MV-4-11 (cell line): ENCODE data around the gene H2AZ2.
"Not testable (repeated sequence)": the region's sequence is repeated elsewhere in the genome, so short reads cannot be mapped to it uniquely, and the experiment has no call there.

ENCODE experiments used
- DNase-seq: peaks from one replicate; lab custom pipeline; 2025; lab: John Stamatoyannopoulos, UW

Gene H2AZ2

GRCh38 chr7:44870780-44871179 is 22.9 kb upstream of the H2AZ2 start:
- DNase-seq, result not testable (repeated sequence)

- not testable (repeated sequence) for DNase-seq
Measured at GRCh38 chr7:44870336-44870735, 22.4 kb upstream of the H2AZ2 start.

DNA sequence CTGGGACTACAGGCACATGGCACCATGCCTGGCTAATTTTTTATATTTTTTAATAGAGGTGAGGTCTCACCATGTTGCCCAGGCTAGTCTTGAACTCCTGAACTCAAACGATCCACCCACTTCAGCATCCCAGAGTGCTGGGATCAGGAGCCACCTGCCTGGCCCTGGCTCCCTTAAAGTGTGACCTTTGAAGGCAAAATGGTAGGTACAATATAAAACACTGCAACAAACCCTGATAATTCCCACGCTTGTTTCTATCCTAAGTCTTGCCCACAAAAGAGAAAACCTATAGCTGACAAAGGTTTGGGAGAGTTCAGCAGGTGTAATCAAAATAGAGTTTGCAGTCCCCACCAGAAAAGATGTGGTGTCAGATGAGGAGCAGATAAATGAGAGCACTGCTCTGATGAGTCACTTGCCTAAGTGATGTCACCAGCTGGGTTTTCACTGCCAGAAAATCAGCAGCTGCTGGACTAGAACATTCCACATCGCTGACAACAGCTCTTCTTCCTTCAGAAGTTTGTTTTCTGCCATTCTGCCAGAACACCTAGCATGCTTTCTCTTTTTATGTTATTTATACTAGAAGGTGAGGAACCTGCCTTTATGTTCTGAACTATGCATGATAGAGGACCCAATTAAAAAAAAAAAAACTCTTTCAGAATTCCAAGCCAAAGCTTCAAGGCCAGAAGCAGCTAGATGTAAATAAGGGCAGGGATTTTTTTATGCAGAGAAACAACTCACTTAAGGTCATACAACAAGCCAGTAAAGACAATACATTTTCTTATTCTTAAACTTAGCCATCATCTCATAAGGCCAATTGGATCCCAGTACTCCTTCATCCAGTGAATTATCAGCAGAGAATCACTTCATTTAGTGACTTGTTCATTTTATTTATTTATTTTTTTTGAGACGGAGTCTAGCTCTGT is 19.4 kb upstream of the H2AZ2 start:
- DNase-seq, result peak; percentile 14

GRCh38 chr7:44861949-44862348 is 14.1 kb upstream of the H2AZ2 start:
- peak; percentile 70 for DNase-seq

DNA sequence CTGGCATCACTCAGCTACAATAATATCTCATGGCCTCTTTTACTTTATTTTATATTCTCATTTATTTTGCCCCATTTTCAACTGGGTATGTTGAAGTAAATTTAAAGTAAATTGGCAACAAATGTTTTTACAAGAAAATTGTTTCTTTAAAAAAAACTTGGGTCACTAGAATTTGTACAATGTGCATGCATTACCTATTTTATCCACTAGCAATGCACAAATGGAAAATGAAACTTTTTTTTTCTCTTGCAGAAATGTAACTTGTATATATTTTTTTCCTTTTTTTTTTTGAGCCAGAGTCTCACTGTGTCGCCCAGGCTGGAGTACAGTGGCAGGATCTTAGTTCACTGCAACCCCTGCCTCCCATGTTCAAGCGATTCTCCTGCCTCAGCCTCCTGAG is 10.3 kb upstream of the H2AZ2 start:
- peak; percentile 23 for DNase-seq

DNA sequence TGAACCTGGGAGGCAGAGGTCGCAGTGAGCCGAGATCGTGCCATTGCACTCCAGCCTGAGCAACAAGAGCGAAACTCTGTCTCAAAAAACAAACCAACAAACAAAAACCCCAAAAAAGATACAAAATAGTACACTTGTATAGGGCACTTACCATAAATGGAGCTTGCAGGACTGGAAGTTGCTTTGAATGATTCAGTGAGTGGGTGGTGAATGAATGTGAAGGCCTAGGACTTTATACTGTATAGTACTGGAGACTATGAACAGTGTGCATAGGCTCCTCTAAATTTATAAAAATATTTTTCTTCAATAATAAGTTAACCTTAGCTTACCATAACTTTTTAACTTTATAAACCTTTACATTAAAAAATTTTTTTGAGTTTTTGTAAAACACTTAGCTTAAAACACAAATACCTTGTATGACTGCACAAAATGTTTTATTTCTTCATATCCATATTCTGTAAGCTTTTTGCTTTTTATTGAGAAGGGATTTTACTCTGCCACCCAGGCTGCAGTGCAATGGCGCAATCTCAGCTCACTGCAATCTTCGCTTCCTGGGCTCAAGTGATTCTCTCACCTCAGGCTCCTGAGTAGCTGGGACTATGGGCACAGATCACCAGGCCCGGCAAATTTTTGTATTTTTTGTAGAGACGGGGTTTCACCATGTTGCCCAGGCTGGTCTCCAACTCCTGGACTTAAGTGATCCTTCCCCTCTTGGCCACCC is 6.9 kb upstream of the H2AZ2 start:
- no peak for DNase-seq

GRCh38 chr7:44853391-44853790 is 5.5 kb upstream of the H2AZ2 start:
- no peak for DNase-seq

DNA sequence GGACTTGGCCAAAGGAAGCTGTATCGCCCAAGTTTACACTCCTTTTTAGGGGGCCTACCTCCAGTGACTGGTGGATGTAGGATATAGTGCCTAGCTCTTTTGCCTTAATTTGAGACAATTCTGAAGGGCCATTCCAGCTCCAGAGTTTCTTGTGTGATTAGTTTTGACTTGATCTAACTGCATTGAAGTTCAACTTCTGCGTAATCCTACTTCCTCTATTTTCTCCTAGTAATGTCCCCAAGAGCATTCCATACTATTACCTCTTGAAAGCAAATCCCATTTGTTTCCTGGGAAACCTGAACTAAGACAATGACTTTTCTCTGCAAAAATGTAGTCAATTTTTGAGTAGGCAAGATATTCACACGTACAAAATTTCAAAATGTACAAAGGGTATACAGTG is 4.7 kb upstream of the H2AZ2 start:
- DNase-seq, result no peak

- DNase-seq, result peak; percentile 13
Measured at GRCh38 chr7:44849885-44850544, 2.1 kb upstream of the H2AZ2 start.

- no peak for DNase-seq
Measured at GRCh38 chr7:44849259-44849884, 1.5 kb upstream of the H2AZ2 start.

GRCh38 chr7:44847509-44847919 is 373 bp downstream of the H2AZ2 start:
- peak; percentile 86 for DNase-seq

GRCh38 chr7:44846816-44847508 is 925 bp downstream of the H2AZ2 start:
- no peak for DNase-seq

GRCh38 chr7:44846390-44846789 is 1.5 kb downstream of the H2AZ2 start:
- not testable (repeated sequence) for DNase-seq

GRCh38 chr7:44845451-44845850 is 2.4 kb downstream of the H2AZ2 start:
- DNase-seq, result peak; percentile 40

GRCh38 chr7:44843440-44843839 is 4.4 kb downstream of the H2AZ2 start:
- not testable (repeated sequence) for DNase-seq

GRCh38 chr7:44842675-44843074 is 5.2 kb downstream of the H2AZ2 start:
- DNase-seq, result not testable (repeated sequence)

GRCh38 chr7:44838751-44839150 is 9.1 kb downstream of the H2AZ2 start:
- DNase-seq, result no peak

GRCh38 chr7:44827567-44827966 is 20.3 kb downstream of the H2AZ2 start:
- no peak for DNase-seq

DNA sequence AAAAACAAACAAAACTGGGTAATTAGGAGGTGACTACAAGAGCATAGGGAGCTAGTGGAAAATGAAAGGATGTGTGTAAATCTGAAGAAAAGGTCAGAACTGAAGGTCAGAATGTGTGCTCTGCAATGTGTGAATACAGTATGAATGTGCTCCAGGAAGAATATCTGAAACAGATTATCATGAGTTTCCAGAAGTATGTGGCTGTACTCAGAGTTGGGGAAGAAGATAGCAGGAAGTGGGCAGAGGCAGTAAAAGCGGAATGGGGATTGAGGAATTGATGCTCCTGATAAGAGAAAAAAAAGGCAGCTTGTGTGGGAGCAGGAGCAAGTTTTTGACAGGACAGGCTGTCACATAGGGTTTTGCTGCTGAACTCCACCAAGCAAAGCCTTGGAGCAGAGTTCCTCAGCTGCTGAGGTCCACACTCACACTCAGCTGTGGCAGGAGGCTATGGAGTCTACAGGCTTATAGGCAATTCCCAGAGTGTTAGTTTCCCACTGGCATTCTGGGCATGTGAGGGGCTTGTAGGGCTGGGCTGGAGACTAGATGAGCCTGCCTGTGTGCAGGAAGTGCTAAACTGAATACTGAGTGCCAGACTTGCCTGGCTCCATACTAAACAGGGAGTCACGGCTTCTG is 22.9 kb downstream of the H2AZ2 start:
- DNase-seq, result peak; percentile 53

GRCh38 chr7:44823255-44823781 is 24.6 kb downstream of the H2AZ2 start:
- no peak for DNase-seq

GRCh38 chr7:44819292-44819691 is 28.6 kb downstream of the H2AZ2 start:
- no peak for DNase-seq
